ENCODE measurements around the gene RNASE11. TPM values are rescaled to one million over a fixed set of nuclear protein-coding genes. Genes with fewer than 3 reads are reported as not detected.

The RNASE11 gene
- total RNA-seq, 1 donor: not detected

DNA sequence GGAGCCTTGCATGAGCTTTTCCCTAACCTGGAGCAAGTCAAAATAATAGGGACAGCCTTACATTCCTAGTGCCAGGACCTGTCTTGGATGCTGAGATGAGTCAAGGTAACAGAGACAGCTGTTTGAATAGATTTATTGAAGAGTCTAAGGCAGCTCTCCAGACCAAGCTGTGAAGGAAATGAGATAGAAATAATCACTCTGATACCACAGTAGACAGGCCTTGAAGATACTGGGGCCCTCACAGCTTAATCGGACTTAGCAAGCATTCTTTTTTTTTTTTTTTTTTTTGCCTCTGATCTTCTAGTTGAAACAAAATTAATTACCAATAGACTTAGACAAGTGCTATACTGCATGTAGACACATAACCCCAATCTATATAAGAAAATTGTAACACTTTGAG, 23.8 kb downstream of the RNASE11 start:
- TF ChIP-seq, protein P1, sequence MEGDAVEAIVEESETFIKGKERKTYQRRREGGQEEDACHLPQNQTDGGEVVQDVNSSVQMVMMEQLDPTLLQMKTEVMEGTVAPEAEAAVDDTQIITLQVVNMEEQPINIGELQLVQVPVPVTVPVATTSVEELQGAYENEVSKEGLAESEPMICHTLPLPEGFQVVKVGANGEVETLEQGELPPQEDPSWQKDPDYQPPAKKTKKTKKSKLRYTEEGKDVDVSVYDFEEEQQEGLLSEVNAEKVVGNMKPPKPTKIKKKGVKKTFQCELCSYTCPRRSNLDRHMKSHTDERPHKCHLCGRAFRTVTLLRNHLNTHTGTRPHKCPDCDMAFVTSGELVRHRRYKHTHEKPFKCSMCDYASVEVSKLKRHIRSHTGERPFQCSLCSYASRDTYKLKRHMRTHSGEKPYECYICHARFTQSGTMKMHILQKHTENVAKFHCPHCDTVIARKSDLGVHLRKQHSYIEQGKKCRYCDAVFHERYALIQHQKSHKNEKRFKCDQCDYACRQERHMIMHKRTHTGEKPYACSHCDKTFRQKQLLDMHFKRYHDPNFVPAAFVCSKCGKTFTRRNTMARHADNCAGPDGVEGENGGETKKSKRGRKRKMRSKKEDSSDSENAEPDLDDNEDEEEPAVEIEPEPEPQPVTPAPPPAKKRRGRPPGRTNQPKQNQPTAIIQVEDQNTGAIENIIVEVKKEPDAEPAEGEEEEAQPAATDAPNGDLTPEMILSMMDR (IDR thresholded peaks at IDR 0.05; ENCODE audit: insufficient read depth, low read length): no peak
- DNase-seq (ENCODE audit: low read depth): no peak
- H3K4me3 ChIP-seq (ENCODE audit: low read depth, low read length): no peak overlapping the region

DNA sequence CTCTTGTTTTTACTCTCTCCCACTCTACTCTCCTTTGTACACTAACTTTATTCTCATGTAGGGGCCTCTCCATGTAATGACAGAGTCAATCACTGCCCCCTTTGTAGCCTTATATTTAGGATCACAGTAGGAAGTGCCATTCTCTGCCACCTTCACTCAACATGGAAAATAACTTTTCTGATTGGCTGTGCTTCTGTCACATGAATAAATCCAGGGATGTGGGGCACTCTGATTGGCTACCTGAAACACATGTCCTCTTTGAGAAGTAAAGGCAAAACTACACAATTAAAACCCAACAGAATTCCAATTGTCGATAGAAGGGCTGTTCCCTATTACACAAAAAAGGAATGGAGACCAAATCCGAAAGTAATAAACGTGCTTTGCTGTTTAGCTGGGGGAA, 26.8 kb downstream of the RNASE11 start, which contains the start of gene RNASE9:
TSS of gene RNASE9 (minus strand) at position 87 of the 400 bp plus-strand sequence.
- no peak within 1 kb of the TSS for H3K4me3 ChIP-seq (ENCODE audit: low read depth, low read length)
- no peak for DNase-seq (ENCODE audit: low read depth)
- TF ChIP-seq, protein P1 (IDR thresholded peaks at IDR 0.05; ENCODE audit: insufficient read depth, low read length): no peak

DNA sequence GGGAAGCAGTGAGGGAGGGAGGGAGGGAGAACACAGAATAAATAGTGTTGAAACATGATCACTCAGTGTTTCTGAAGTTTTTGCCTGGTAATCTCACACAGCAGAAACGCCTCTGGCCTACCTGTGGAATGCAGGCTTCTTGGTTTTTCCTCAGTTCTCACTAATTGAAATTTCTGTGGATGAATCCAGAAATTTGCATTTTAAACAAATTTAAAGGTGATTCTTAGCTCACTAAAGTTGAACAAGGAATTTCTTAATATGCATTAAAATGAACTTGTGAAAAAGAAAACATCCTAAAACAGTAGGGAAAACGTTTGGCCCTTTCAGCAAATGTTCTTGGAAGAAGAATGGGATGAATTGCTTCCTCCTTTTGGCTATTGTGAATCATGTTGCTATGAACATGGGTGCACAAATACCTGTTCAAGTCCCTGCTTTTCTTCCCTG, 28.3 kb downstream of the RNASE11 start:
- no peak overlapping the region for H3K4me3 ChIP-seq (ENCODE audit: low read depth, low read length)
- DNase-seq (ENCODE audit: low read depth): no peak
- TF ChIP-seq, protein P1 (IDR thresholded peaks at IDR 0.05; ENCODE audit: insufficient read depth, low read length): no peak

DNA sequence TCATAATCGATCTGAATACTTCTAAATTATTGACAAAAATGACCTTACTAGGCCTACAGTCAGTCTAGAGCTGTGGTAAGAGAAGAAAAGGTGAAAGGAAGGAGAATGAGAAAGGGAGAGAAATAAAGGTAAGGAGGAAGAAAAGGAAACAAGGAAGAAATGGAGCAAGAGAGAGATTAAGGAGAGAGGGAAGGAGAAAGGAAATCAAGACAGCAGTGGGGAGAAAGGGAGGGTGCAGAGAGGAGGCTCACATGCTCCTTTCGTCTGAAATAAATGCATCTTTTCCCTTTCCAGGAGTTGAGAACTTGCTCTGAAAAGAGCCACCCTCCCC, 30.6 kb downstream of the RNASE11 start:
- no peak for DNase-seq (ENCODE audit: low read depth)
- TF ChIP-seq, protein P1 (IDR thresholded peaks at IDR 0.05; ENCODE audit: insufficient read depth, low read length): no peak

DNA sequence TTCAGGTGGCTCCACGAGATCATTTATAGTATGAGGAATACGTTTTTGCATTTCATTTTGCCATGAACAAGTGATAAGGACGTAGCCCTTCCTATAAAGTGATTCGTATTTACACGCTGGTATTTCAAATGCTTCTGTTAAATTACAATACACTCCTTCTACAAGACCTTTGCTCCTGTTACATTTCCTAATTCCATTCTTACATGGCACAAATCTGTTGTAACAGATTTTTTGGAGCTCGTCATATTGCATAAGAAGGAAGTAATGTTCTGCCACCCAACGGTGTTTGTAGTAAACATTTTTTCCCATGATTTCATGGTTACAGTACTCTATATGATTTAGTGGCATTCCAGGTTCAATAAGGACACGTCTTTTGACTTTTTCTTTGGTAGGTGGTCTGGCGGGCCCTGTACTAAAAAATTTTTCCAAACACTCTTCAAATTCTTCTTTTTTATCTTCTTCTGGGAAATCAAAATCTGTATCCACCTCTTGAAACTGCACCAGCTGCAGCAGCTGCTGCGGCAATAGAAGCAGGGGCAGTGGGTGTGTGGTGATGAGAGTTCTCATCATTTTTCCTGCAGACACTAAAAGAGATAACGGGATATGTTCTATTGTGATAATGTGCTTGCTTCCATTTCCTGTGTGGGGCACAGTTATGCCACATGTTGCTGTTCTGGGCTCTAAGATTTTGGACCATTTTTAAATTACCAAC, 31.1 kb downstream of the RNASE11 start:
- DNase-seq (ENCODE audit: low read depth): no peak
- no peak overlapping the region for H3K4me3 ChIP-seq (ENCODE audit: low read depth, low read length)
- TF ChIP-seq, protein P1 (IDR thresholded peaks at IDR 0.05; ENCODE audit: insufficient read depth, low read length): no peak

More for the DNA sequence above, 30.6 kb downstream of the RNASE11 start:
- no peak overlapping the region for H3K4me3 ChIP-seq (ENCODE audit: low read depth, low read length)

DNA sequence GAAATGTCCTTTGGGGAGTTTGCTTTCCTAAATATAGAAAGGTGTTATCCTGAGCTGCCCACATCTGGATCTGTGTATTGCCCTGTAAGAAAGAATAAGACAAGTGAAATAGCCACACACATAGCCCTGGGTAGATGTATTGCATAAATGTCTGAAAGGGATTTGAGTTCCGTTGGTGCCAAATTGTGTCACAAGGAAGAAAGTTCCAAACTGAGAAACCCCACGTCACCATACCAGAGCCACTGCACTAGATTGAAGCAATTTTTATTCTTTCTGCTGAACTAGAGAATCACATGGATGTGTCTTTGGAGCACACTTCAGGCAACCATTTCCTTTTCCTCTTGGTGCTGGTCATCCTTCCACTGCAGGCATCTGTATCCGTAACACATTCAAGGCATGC, 32.0 kb downstream of the RNASE11 start:
- DNase-seq (ENCODE audit: low read depth): no peak
- H3K4me3 ChIP-seq (ENCODE audit: low read depth, low read length): no peak overlapping the region
- TF ChIP-seq, protein P1 (IDR thresholded peaks at IDR 0.05; ENCODE audit: insufficient read depth, low read length): no peak

DNA sequence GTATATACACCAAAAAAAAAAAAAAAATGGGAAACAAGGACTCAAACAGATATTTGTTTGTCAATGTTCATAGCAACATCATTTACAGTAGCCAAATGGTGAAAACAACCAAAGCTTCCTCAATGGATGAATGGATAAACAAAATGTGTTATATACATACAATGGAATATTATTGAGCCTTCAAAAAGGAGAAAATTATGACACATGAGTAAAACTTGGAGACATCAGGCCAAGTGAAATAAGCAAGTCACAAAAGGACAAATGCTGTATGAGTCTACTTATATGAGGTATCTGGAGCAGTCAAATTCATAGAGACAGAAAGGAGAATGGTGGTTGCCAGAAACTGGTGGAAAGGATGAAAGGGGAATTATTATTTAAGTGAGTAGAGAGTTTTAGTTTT, 34.8 kb downstream of the RNASE11 start:
- TF ChIP-seq, protein P1 (IDR thresholded peaks at IDR 0.05; ENCODE audit: insufficient read depth, low read length): no peak
- no peak for DNase-seq (ENCODE audit: low read depth)
- no peak overlapping the region for H3K4me3 ChIP-seq (ENCODE audit: low read depth, low read length)

Data from fibroblast of the aortic adventitia (primary cell).